Adipocyte (in vitro differentiated cells): ENCODE results near the gene PIRT.
A peak's percentile ranks its signal among the peaks of the same experiment; 100 is the strongest.

Experiments
- DNase-seq: peaks from one replicate; pipeline ENCODE4 v3.0.0-alpha.2; 2015; ENCODE audit warnings: low read depth
- H3K27me3 ChIP-seq: replicated peaks from 2 replicates; pipeline ENCODE4 v1.7.0; 2013; ENCODE audit warnings: mild to moderate bottlenecking, low read length, moderate library complexity; ENCODE audit not compliant: control insufficient read depth, insufficient read depth
- H3K36me3 ChIP-seq: 2 replicates; pipeline ENCODE4 v1.7.0; 2013; ENCODE audit warnings: low read length, mild to moderate bottlenecking, moderate library complexity; ENCODE audit not compliant: control insufficient read depth, insufficient read depth, severe bottlenecking
- H3K4me1 ChIP-seq: 2 replicates; pipeline ENCODE4 v1.7.0; 2013; ENCODE audit warnings: mild to moderate bottlenecking, low read length, moderate library complexity; ENCODE audit not compliant: control insufficient read depth, insufficient read depth
- H3K4me3 ChIP-seq: 2 replicates; pipeline ENCODE4 v1.7.0; 2013; ENCODE audit warnings: mild to moderate bottlenecking, low read length, moderate library complexity
- H3K9ac ChIP-seq: 2 replicates; pipeline ENCODE4 v1.7.0; 2013; ENCODE audit warnings: mild to moderate bottlenecking, low read length, moderate library complexity
- H3K9me3 ChIP-seq: 2 replicates; pipeline ENCODE4 v1.7.0; 2013; ENCODE audit warnings: mild to moderate bottlenecking, low read length, moderate library complexity; ENCODE audit not compliant: control insufficient read depth

PIRT gene

DNA sequence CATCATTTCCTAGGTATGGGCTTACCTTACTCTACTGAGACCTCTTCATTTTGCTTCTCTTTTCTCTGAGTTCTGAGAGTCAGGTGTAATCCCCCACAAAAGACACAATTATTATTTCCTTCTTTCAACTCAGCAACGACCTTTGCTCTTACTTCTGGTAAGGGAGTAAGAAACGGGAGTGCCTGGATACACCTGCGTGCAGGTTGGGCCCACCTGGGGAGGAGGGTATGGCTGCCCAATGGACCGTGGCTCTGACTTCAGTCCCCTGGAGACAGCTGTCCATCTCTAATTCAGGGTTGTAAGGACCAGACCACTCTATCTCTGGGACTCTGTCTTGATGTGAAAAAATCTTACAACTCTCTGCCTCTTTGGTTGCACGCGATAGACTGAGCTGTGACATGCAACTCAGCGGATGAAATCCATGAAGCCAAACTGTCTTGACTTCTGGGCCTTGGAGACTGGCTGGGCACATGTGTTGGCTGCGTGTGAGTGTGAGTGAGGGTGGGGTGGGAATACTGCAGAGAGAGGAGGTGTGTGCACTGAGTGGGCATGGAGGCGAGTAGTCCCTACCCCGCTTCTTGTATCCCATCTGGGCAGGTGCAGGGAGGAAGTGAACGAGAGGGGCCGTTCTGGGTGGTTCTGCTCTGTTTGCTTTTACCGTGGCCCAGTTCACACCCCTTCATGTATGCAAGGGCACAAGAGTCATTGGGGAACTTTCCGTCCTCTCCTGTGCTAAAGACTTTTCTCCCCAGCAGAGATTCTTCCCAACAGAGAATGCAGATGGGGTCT, 35.2 kb downstream of the PIRT start:
- Histone ChIP-seq H3K9me3 (no peaks in the 10 kb centered on the region), H3K27me3 (peaks cover 6% of the 10 kb centered on the region), H3K4me3 (no peak overlapping the region), H3K36me3 (no peaks in the 10 kb centered on the region), H3K4me1 (peaks cover 16% of the 10 kb centered on the region), H3K9ac (no peak overlapping the region)
- DNase-seq: no peak

GRCh38 chr17:10799407-10799806, 38.5 kb downstream of the PIRT start:
- DNase-seq: no peak
- no peaks in the 10 kb centered on the region for H3K9me3 ChIP-seq
- no peak overlapping the region for H3K9ac ChIP-seq
- no peak overlapping the region for H3K4me3 ChIP-seq
- H3K36me3 ChIP-seq: no peaks in the 10 kb centered on the region
- peaks cover 19% of the 10 kb centered on the region for H3K4me1 ChIP-seq
- H3K27me3 ChIP-seq: peaks cover 19% of the 10 kb centered on the region

DNA sequence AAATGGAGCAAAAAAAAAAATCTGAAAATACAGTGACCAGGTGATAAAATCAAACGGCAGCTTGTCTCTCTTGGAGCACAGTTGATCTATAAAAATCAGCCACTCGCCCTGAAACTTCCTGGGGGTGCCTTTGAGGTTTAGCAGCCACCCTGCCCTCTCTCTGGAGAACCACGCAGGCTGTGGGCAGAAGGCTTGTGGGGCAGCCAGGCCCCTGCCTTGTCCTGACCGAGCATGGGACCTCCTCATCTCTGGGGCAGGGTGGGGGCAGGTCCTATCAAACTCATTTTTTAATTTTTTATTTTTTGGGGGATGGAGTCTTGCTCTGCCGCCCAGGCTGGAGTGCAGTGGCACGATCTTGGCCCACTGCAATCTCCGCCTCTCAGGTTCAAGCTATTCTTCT, 39.0 kb downstream of the PIRT start:
- Histone ChIP-seq H3K4me1 (peaks cover 19% of the 10 kb centered on the region), H3K36me3 (no peaks in the 10 kb centered on the region), H3K9ac (no peak overlapping the region), H3K9me3 (no peaks in the 10 kb centered on the region), H3K27me3 (peaks cover 19% of the 10 kb centered on the region), H3K4me3 (no peak overlapping the region)
- DNase-seq: no peak

DNA sequence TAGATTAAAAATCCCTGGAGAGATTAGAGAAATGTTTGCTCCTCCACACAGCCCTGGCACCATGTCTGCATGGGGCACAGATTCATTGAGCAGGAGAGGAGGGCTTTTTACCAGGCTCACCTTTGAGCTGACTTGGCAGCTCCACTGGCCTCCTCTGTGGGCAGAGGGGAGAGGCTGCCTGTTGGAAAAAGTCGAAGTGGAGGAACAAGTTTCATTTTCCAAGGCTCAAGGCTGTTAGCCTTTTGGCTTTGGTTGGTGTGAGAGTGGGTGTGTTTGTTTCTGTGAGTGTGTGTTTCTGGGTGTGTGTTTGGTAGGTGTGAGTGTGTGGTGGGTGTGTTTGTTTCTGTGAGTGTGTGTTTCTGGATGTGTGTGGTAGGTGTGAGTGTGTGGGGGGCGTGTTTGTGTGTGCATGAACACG, 39.5 kb downstream of the PIRT start:
- H3K36me3 ChIP-seq: no peaks in the 10 kb centered on the region
- DNase-seq: no peak
- H3K4me3 ChIP-seq: peak overlapping the region; percentile 37
- peaks cover 19% of the 10 kb centered on the region for H3K4me1 ChIP-seq
- peaks cover 19% of the 10 kb centered on the region for H3K27me3 ChIP-seq
- H3K9ac ChIP-seq: peak overlapping the region; percentile 0
- no peaks in the 10 kb centered on the region for H3K9me3 ChIP-seq

- DNase-seq: no peak
- no peaks in the 10 kb centered on the region for H3K36me3 ChIP-seq
- no peaks in the 10 kb centered on the region for H3K9me3 ChIP-seq
- peak overlapping the region; percentile 37 for H3K4me3 ChIP-seq
- peak overlapping the region; percentile 11 for H3K9ac ChIP-seq
- H3K4me1 ChIP-seq: peaks cover 19% of the 10 kb centered on the region
- peaks cover 19% of the 10 kb centered on the region for H3K27me3 ChIP-seq
Observed at GRCh38 chr17:10797476-10798328, 40.2 kb downstream of the PIRT start.

GRCh38 chr17:10793816-10794215, 44.1 kb downstream of the PIRT start:
- no peak for DNase-seq
- no peaks in the 10 kb centered on the region for H3K36me3 ChIP-seq
- H3K27me3 ChIP-seq: peaks cover 19% of the 10 kb centered on the region
- no peaks in the 10 kb centered on the region for H3K9me3 ChIP-seq
- H3K4me3 ChIP-seq: no peak overlapping the region
- no peak overlapping the region for H3K9ac ChIP-seq
- H3K4me1 ChIP-seq: peaks cover 31% of the 10 kb centered on the region

GRCh38 chr17:10793256-10793655, 44.6 kb downstream of the PIRT start:
- Histone ChIP-seq H3K9me3 (no peaks in the 10 kb centered on the region), H3K4me3 (no peak overlapping the region), H3K4me1 (peaks cover 25% of the 10 kb centered on the region), H3K27me3 (peaks cover 19% of the 10 kb centered on the region), H3K36me3 (no peaks in the 10 kb centered on the region), H3K9ac (no peak overlapping the region)
- DNase-seq: no peak

GRCh38 chr17:10792151-10792550, 45.7 kb downstream of the PIRT start:
- Histone ChIP-seq H3K27me3 (peaks cover 14% of the 10 kb centered on the region), H3K9me3 (no peaks in the 10 kb centered on the region), H3K36me3 (no peaks in the 10 kb centered on the region), H3K9ac (no peak overlapping the region), H3K4me1 (peaks cover 16% of the 10 kb centered on the region), H3K4me3 (no peak overlapping the region)
- DNase-seq: no peak

DNA sequence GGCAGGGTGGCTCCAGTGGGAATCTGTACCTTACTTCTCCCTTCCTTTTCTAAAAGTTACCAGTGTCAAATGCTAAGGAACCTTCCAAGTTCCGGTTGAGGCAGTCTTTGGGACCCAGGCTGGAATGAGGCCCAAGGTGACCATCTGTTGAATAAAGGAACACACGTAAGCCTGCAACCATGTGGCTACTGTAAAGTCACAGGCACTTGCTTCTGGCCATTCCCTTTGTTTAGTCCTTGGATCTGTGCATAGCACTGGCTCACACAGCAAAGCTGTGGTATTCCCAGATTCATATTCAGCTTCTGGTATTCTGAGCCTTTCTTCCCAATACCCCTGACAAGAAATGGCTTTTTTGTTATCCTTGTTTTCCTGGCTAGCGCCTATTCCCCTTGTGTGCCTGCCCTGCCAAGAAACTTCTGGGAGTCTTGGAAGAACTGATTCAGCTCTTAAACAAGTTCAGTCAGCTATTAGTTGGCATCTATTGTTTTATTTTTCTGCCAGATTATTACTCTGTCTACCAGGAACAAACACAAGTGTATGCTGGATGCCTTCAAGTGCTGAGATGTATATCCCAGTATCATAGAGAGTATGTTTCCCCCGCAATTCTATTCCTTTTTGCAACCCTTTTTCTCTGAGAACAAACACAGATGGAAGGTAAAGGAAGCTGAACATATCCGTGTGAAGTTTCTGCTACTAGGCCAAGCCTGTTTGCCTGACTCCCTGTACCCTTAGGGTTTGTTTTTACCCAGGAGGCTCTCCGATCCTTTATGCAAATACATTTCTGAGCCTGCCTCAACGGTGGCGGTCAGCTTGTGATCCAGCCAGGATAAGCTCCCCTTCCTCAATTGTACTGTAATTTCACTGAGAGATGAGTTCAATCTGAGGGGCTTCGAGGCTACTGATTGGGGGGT, 47.1 kb downstream of the PIRT start:
- Histone ChIP-seq H3K4me1 (peaks cover 22% of the 10 kb centered on the region), H3K36me3 (no peaks in the 10 kb centered on the region), H3K4me3 (no peak overlapping the region), H3K9me3 (no peaks in the 10 kb centered on the region), H3K27me3 (peaks cover 2% of the 10 kb centered on the region), H3K9ac (no peak overlapping the region)
- no peak for DNase-seq

DNA sequence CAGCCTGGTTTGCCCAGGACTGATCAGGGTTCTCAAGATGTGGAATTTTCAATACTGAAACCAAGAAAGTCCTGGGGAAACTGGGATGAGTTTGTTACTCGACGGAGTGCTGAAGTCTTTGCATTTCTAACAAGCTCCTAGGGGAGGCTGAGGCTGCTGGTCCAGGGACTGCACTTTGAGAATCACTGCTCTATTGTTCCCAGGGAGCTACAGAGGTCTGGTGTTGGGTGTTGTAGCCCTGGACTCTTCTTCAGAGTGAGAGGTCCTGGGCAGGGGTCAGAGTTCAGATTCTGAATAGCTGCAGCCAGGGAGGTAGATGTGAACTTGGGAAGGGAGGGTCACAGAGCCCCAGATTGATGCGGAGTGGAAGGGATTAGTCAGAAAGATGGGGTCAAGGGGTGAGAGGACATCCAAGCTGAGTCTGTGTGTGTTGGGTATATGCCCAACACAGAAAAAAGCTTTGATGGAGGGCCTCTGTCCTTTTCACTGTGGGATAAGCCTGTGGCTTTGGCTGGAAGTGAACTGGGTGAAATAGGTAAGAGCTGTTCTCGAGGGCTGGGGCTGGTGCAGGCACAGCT, 48.1 kb downstream of the PIRT start:
- no peaks in the 10 kb centered on the region for H3K9me3 ChIP-seq
- H3K36me3 ChIP-seq: no peaks in the 10 kb centered on the region
- H3K4me1 ChIP-seq: peaks cover 22% of the 10 kb centered on the region
- no peaks in the 10 kb centered on the region for H3K27me3 ChIP-seq
- no peak overlapping the region for H3K9ac ChIP-seq
- H3K4me3 ChIP-seq: no peak overlapping the region
- no peak for DNase-seq
